Heart left ventricle (tissue), 16 donors: Measurements from ENCODE around the gene GPRIN3. TPM values are rescaled to one million over a fixed set of nuclear protein-coding genes. Genes with fewer than 3 reads are reported as not detected.

Experiments used
- ATAC-seq, 4 donors: fragments of 200-7000 bp; cut with Tn5 transposase; one replicate each; pipeline ENCODE4 v1.9.1; 2020 to 2022; ENCODE audit warnings: moderate library complexity in 4 of 4, mild to moderate bottlenecking in 3 of 4, moderate number of reproducible peaks in 1 of 4
- DNase-seq, 5 donors: peaks; one replicate each; pipeline ENCODE4 v3.0.0-alpha.2; 2020
- H3K27ac ChIP-seq, 12 donors: fragments of 200-600 bp; sonication (generic) in 4 of 12; one replicate each; pipeline versions ENCODE4 v1.5.0 to v1.8.0; 2016 to 2022; ENCODE audit warnings: mild to moderate bottlenecking in 2 of 12
- H3K27me3 ChIP-seq, 9 donors: fragments of 200-600 bp; sonication (generic) in 2 of 9; one replicate each; pipeline versions ENCODE4 v1.5.1 to v1.8.0; 2016 to 2022; ENCODE audit warnings: mild to moderate bottlenecking in 3 of 9
- H3K36me3 ChIP-seq, 9 donors: fragments of 200-600 bp; sonication (generic) in 2 of 9; one replicate each; pipeline versions ENCODE4 v1.5.0 to v1.8.0; 2018 to 2022; ENCODE audit warnings: mild to moderate bottlenecking in 2 of 9
- H3K4me1 ChIP-seq, 12 donors: fragments of 200-600 bp; sonication (generic) in 4 of 12; one replicate each; pipeline versions ENCODE4 v1.5.0 to v1.8.0; 2016 to 2022; ENCODE audit warnings: mild to moderate bottlenecking in 3 of 12
- H3K4me3 ChIP-seq, 12 donors: fragments of 200-600 bp; sonication (generic) in 4 of 12; one replicate each; pipeline versions ENCODE4 v1.5.0 to v1.8.0; 2017 to 2022; ENCODE audit warnings: mild to moderate bottlenecking in 9 of 12, moderate library complexity in 4 of 12
- H3K9me3 ChIP-seq, 12 donors: fragments of 200-600 bp; sonication (generic) in 4 of 12; one replicate each; pipeline versions ENCODE4 v1.5.0 to v1.8.0; 2016 to 2022; ENCODE audit warnings: mild to moderate bottlenecking in 1 of 12
- CTCF ChIP-seq, 12 donors: fragments of 200-600 bp; sonication (generic) in 4 of 12; IDR thresholded peaks; one replicate each; pipeline versions ENCODE4 v1.5.0 to v1.8.0; 2018 to 2022; ENCODE audit warnings: antibody characterized with exemption in 12 of 12, mild to moderate bottlenecking in 5 of 12
- POLR2A ChIP-seq, 2 donors: fragments of 450-650 bp; IDR thresholded peaks; one replicate each; pipeline ENCODE4 v1.6.1; 2017; ENCODE audit warnings: antibody characterized with exemption in 2 of 2, mild to moderate bottlenecking in 2 of 2, moderate library complexity in 2 of 2
- WGBS, 4 donors: extraction: QIAGEN DNeasy Blood & Tissue Kit in 2 of 4; methylation state at CpG; one replicate each; pipeline versions ENCODE4 v1.1.5 to v1.1.7; 2013 to 2018; 5-methylcytosine and 5-hydroxymethylcytosine counted together
- intact Hi-C, 10 donors: fragments of 100-400 bp; cut with DNase I; formaldehyde crosslinking; loops; one replicate each; pipeline versions ENCODE4 v1.11.1 to v1.14.2; 2022
- polyA plus RNA-seq, 2 donors: library from polyadenylated mRNA; stranded (reverse); fragments of 200-250 nt; gene quantifications; one replicate each; pipeline ENCODE4 v1.2.3, GENCODE V29; 2013
- total RNA-seq, 9 donors: library from RNA; depleted of rRNA in 2 of 9; stranded (reverse); fragments of >200 nt in 2 of 9; fragmentation: NEBNext Ultra II Directional in 3 of 9; extraction: Animal tissue kit (Norgen Biotek cat#: 25700) in 3 of 9; gene quantifications; one replicate each; pipeline versions ENCODE4 v1.1.0 to v1.2.4, GENCODE V29; 2016 to 2023
- donor health status: ischemic (EF 13 %, LVEDD 7.1; RV severe dilation, severe dysfunction).
- donor health status: healthy with polysubstance abuse.
- donor health status: DM: no; HTN: yes; CAD: no.
- donor health status: DM: no; HTN: no; CAD: no.
- donor health status: ischemic (EF 25% LVEDD 6.9; RV normal size, moderate dysfunction).
- donor health status: ischemic (EF 25% LVEDD 5.7; RV mildly dilated, moderate dysfunction).
- donor health status: healthy.
- donor health status: DM: yes; HTN: yes; CAD: no.
- donor health status: ischemic (EF 35%, LVEDD 5.7; RV mildly dilated, moderate dysfunction).
- donor health status: nonischemic (EF 11% LVEDD 7.7; RV severe dilation, severe dysfunction).
- donor health status: DM: yes; HTN: yes; CAD: no.
- donor health status: PGD.
- donor health status: ischemic (EF 29% LVEDD 5.4; RV normal size, mild dysfunction).
- donor health status: nonischemic (EF 23%, LVEDD 6.1; RV moderate dilation, normal function).

GPRIN3 gene
- total and polyA plus RNA-seq, 11 donors, result 2.4 to 16.5 (median 13.0) TPM

GRCh38 chr4:89303814-89304388 is 3.7 kb downstream of the GPRIN3 start:
- WGBS, 4 donors, result 65 to 70% (median 67%) methylated on average over 3 of the region's 3 CpGs
- no peak for ATAC-seq
- peak overlapping the region in 3 of 12 donors; percentile 1 to 94 (median 14) for H3K4me3 ChIP-seq
- peaks cover 0 to 82% (median 26%) of the 10 kb centered on the region in 12 donors for H3K4me1 ChIP-seq
- no peaks in the 10 kb centered on the region for H3K9me3 ChIP-seq
- TF ChIP-seq CTCF (IDR thresholded peaks at IDR 0.05) (no peak), POLR2A (IDR thresholded peaks at IDR 0.05) (no peak)
- H3K27ac ChIP-seq, result peak overlapping the region in 11 of 12 donors; percentile 5 to 92 (median 77)
- H3K36me3 ChIP-seq, result no peaks in the 10 kb centered on the region
- peaks cover 0 to 4% (median 0%) of the 10 kb centered on the region in 9 donors for H3K27me3 ChIP-seq
- intact Hi-C loops, result loop anchor here in 4 of 10 donors (5.0 to 10.0 kb wide), 3 partner anchors 47 to 131 kb away; no protein-coding TSS in a partner anchor
- DNase-seq, result no peak

- peak overlapping the region in 11 of 12 donors; percentile 41 to 92 (median 78) for H3K27ac ChIP-seq
- H3K27me3 ChIP-seq, result peaks cover 0 to 4% (median 0%) of the 10 kb centered on the region in 9 donors
- no peaks in the 10 kb centered on the region for H3K9me3 ChIP-seq
- ATAC-seq, result peak in 3 of 4 donors; percentile 13 to 56 (median 37)
- intact Hi-C loops, result loop anchor here in 4 of 10 donors (5.0 to 10.0 kb wide), 3 partner anchors 46 to 132 kb away; no protein-coding TSS in a partner anchor
- peak in 4 of 5 donors; percentile 33 to 58 (median 50) for DNase-seq
- TF ChIP-seq POLR2A (IDR thresholded peaks at IDR 0.05) (no peak), CTCF (IDR thresholded peaks at IDR 0.05) (peak in 1 of 12 donors; percentile 19)
- H3K36me3 ChIP-seq, result no peaks in the 10 kb centered on the region
- H3K4me1 ChIP-seq, result peaks cover 0 to 84% (median 28%) of the 10 kb centered on the region in 12 donors
- peak overlapping the region in 2 of 12 donors; percentile 14 to 33 for H3K4me3 ChIP-seq
- WGBS, 4 donors, result 47 to 63% (median 57%) methylated on average over 7 of the region's 7 CpGs
These were observed 4.4 kb downstream of the GPRIN3 start for GRCh38 chr4:89303177-89303576.

- 23 to 47% (median 38%) methylated on average over 3 of the region's 3 CpGs for WGBS, 4 donors
- ATAC-seq, result no peak
- peaks cover 0 to 92% (median 34%) of the 10 kb centered on the region in 12 donors for H3K4me1 ChIP-seq
These were observed 5.7 kb downstream of the GPRIN3 start for GRCh38 chr4:89301902-89302301.

More at GRCh38 chr4:89301902-89302301, 5.7 kb downstream of the GPRIN3 start:
- Histone ChIP-seq H3K27ac (peak overlapping the region in 11 of 12 donors; percentile 32 to 92 (median 78)), H3K36me3 (no peaks in the 10 kb centered on the region), H3K4me3 (no peak overlapping the region), H3K27me3 (no peaks in the 10 kb centered on the region), H3K9me3 (no peaks in the 10 kb centered on the region)
- TF ChIP-seq CTCF (IDR thresholded peaks at IDR 0.05) (no peak), POLR2A (IDR thresholded peaks at IDR 0.05) (no peak)
- DNase-seq, result no peak
- intact Hi-C loops, result loop anchor here in 4 of 10 donors (5.0 to 10.0 kb wide), 3 partner anchors 45 to 133 kb away; no protein-coding TSS in a partner anchor
